Erythroblast (primary cell): ENCODE results near the gene GFOD2.

Source experiments
- GATA1 ChIP-seq: IDR thresholded peaks from 2 replicates; pipeline ENCODE4 v1.6.1; 2011; ENCODE audit warnings: low read depth, mild to moderate bottlenecking, control low read depth, low read length, moderate library complexity
- POLR2A ChIP-seq: IDR thresholded peaks from 2 replicates; pipeline ENCODE4 v1.6.1; 2011; ENCODE audit warnings: mild to moderate bottlenecking, low read length

- TF ChIP-seq POLR2A: no peak
- no peak for TF ChIP-seq GATA1
Measured at GRCh38 chr16:67730326-67730725, 11.2 kb upstream of the GFOD2 start.
